ENCODE measurements around the gene HMMR. TPM values are rescaled to one million over a fixed set of nuclear protein-coding genes. Genes with fewer than 3 reads are reported as not detected.
"Not testable (repeated sequence)": the region's sequence is repeated elsewhere in the genome, so short reads cannot be mapped to it uniquely, and the experiment has no call there.

The HMMR gene
- polyA plus RNA-seq, 1 donor (not counting 4 experiments of a cell fraction or from before 2014, with no cell fraction given), result 16.2 TPM

DNA sequence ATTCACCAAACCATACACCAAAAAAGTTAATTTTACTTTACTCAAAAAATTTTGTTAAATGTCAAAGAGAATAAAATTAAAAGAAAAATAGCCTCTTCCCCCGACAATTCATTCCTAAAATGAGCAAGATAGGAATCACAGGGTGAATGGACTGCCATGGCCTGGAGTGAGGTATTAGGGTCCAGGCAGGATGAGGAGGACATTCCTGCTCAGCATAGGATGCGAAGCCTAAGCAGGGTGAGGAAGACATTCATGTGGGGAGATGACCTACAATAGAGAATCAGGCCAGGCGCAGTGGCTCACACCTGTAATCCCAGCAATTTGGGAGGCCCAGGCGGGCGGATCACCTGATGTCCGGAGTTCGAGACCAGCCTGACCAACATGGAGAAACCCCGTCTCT, 8.9 kb upstream of the HMMR start:
- H3K9ac ChIP-seq (ENCODE audit: control insufficient read depth, extremely low read depth, insufficient read depth, low read length), result no peak overlapping the region
- H3K4me1 ChIP-seq (ENCODE audit: control insufficient read depth, extremely low read depth, insufficient read depth, low read length), result no peaks in the 10 kb centered on the region
- peaks cover 0 to 9% of the 10 kb centered on the region in 2 experiments for H3K36me3 ChIP-seq (ENCODE audit: control insufficient read depth in 2 of 2, extremely low read depth in 1 of 2, insufficient read depth in 2 of 2, low read length in 2 of 2)
- FAIRE-seq (no peak), DNase-seq (ENCODE audit: low read depth, low spot score) (no peak)
- no peak overlapping the region for H3K4me2 ChIP-seq (ENCODE audit: control insufficient read depth, extremely low read depth, insufficient read depth, low read depth, low read length)
- H3K4me3 ChIP-seq (ENCODE audit: control insufficient read depth in 2 of 3, extremely low read depth in 1 of 3, insufficient read depth in 2 of 3, low read depth in 1 of 3, low read length in 3 of 3), result no peak overlapping the region
- dilution Hi-C loops (cut with MboI; ENCODE audit: extremely low pct_ligation_motif_present, low sequenced_read_pairs), result no loop called here
- no peak overlapping the region for H3K27ac ChIP-seq (ENCODE audit: control insufficient read depth, insufficient read depth, low read length)
- H3K27me3 ChIP-seq (ENCODE audit: control insufficient read depth, extremely low read depth, insufficient read depth, low read length), result no peaks in the 10 kb centered on the region
- H2AFZ ChIP-seq (ENCODE audit: control insufficient read depth, low read length), result no peak overlapping the region
- H4K20me1 ChIP-seq (ENCODE audit: control insufficient read depth, extremely low read depth, insufficient read depth, low read length), result no peaks in the 10 kb centered on the region
- no peak for TF ChIP-seq EZH2 (IDR thresholded peaks at IDR 0.05; ENCODE audit: low read length)
- TF ChIP-seq CTCF (optimal IDR thresholded peaks at IDR 0.05 in 1 of 3, IDR thresholded peaks at IDR 0.05 in 1 of 3, conservative IDR thresholded peaks at IDR 0.05 in 1 of 3; ENCODE audit: extremely low read depth in 1 of 3, insufficient read depth in 2 of 3, low read length in 3 of 3), result no peak
- H3K9me1 ChIP-seq (ENCODE audit: control insufficient read depth, extremely low read depth, insufficient read depth, low read length), result no peaks in the 10 kb centered on the region
- no peaks in the 10 kb centered on the region for H3K9me3 ChIP-seq (ENCODE audit: control insufficient read depth, low read depth, low read length)
- H3K79me2 ChIP-seq (ENCODE audit: control insufficient read depth, insufficient read depth, low read length), result peaks cover 2% of the 10 kb centered on the region

DNA sequence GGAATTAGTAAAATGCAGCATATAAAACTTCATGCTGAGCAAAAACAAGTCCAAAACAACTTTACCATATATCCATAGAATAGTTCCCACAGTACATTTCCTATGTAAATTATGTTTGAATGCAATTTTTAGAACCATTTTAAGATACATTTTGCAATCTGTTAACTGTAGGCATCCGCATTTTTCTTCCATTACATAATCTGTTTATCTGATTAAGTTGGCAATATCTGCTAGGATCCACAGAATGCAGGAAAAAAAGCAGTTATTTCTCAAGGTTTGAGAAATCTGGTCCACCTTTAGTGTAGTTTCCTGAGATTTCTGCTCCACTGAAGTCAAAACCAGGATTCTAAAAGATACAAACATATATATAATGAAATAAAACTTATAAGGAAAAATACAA, 6.7 kb upstream of the HMMR start:
- TF ChIP-seq EZH2 (IDR thresholded peaks at IDR 0.05; ENCODE audit: low read length) (no peak), CTCF (optimal IDR thresholded peaks at IDR 0.05 in 1 of 3, IDR thresholded peaks at IDR 0.05 in 1 of 3, conservative IDR thresholded peaks at IDR 0.05 in 1 of 3; ENCODE audit: extremely low read depth in 1 of 3, insufficient read depth in 2 of 3, low read length in 3 of 3) (no peak)
- DNase-seq (ENCODE audit: low read depth, low spot score) (no peak), FAIRE-seq (no peak)
- H2AFZ ChIP-seq (ENCODE audit: control insufficient read depth, low read length), result no peak overlapping the region
- H3K4me3 ChIP-seq (ENCODE audit: control insufficient read depth in 2 of 3, extremely low read depth in 1 of 3, insufficient read depth in 2 of 3, low read depth in 1 of 3, low read length in 3 of 3), result no peak overlapping the region
- H3K79me2 ChIP-seq (ENCODE audit: control insufficient read depth, insufficient read depth, low read length), result peaks cover 19% of the 10 kb centered on the region
- peaks cover 0 to 4% of the 10 kb centered on the region in 2 experiments for H3K36me3 ChIP-seq (ENCODE audit: control insufficient read depth in 2 of 2, extremely low read depth in 1 of 2, insufficient read depth in 2 of 2, low read length in 2 of 2)
- H3K9ac ChIP-seq (ENCODE audit: control insufficient read depth, extremely low read depth, insufficient read depth, low read length), result no peak overlapping the region
- H3K4me1 ChIP-seq (ENCODE audit: control insufficient read depth, extremely low read depth, insufficient read depth, low read length), result peaks cover 5% of the 10 kb centered on the region
- dilution Hi-C loops (cut with MboI; ENCODE audit: extremely low pct_ligation_motif_present, low sequenced_read_pairs), result no loop called here
- no peaks in the 10 kb centered on the region for H3K9me1 ChIP-seq (ENCODE audit: control insufficient read depth, extremely low read depth, insufficient read depth, low read length)
- no peak overlapping the region for H3K4me2 ChIP-seq (ENCODE audit: control insufficient read depth, extremely low read depth, insufficient read depth, low read depth, low read length)
- H4K20me1 ChIP-seq (ENCODE audit: control insufficient read depth, extremely low read depth, insufficient read depth, low read length), result no peaks in the 10 kb centered on the region
- no peak overlapping the region for H3K27ac ChIP-seq (ENCODE audit: control insufficient read depth, insufficient read depth, low read length)
- H3K27me3 ChIP-seq (ENCODE audit: control insufficient read depth, extremely low read depth, insufficient read depth, low read length), result no peaks in the 10 kb centered on the region
- H3K9me3 ChIP-seq (ENCODE audit: control insufficient read depth, low read depth, low read length), result no peaks in the 10 kb centered on the region

- H3K27ac ChIP-seq (ENCODE audit: control insufficient read depth, insufficient read depth, low read length); H4K20me1 ChIP-seq (ENCODE audit: control insufficient read depth, extremely low read depth, insufficient read depth, low read length); H3K9me3 ChIP-seq (ENCODE audit: control insufficient read depth, low read depth, low read length); H3K4me2 ChIP-seq (ENCODE audit: control insufficient read depth, extremely low read depth, insufficient read depth, low read depth, low read length); H2AFZ ChIP-seq (ENCODE audit: control insufficient read depth, low read length); H3K4me3 ChIP-seq (ENCODE audit: control insufficient read depth in 2 of 3, extremely low read depth in 1 of 3, insufficient read depth in 2 of 3, low read depth in 1 of 3, low read length in 3 of 3); H3K27me3 ChIP-seq (ENCODE audit: control insufficient read depth, extremely low read depth, insufficient read depth, low read length); DNase-seq (ENCODE audit: low read depth, low spot score); dilution Hi-C loops (cut with MboI; ENCODE audit: extremely low pct_ligation_motif_present, low sequenced_read_pairs); H3K9me1 ChIP-seq (ENCODE audit: control insufficient read depth, extremely low read depth, insufficient read depth, low read length); H3K36me3 ChIP-seq (ENCODE audit: control insufficient read depth in 2 of 2, extremely low read depth in 1 of 2, insufficient read depth in 2 of 2, low read length in 2 of 2); H3K4me1 ChIP-seq (ENCODE audit: control insufficient read depth, extremely low read depth, insufficient read depth, low read length); H3K9ac ChIP-seq (ENCODE audit: control insufficient read depth, extremely low read depth, insufficient read depth, low read length); FAIRE-seq: not testable (repeated sequence)
- peaks cover 26% of the 10 kb centered on the region for H3K79me2 ChIP-seq (ENCODE audit: control insufficient read depth, insufficient read depth, low read length)
Observed at GRCh38 chr5:163455406-163455805, 5.0 kb upstream of the HMMR start.
